HCT116 (cell line): ENCODE data around the gene ANGPTL4. TPM values are rescaled to one million over a fixed set of nuclear protein-coding genes. Genes with fewer than 3 reads are reported as not detected.

Source experiments
- ATAC-seq: fragments of 200-7000 bp; cut with Tn5 transposase; 2 replicates; pipeline ENCODE4 v1.9.1; 2020; ENCODE audit warnings: mild to moderate bottlenecking, moderate library complexity
- BruUV-seq: library from RNA; stranded (reverse); fragments of 400-500 nt; replicated peaks from 2 replicates; lab custom pipeline; 2021; lab: Mats Ljungman, UMichigan
- CTCF ChIA-PET: fragments of 300-600 bp; sonication (Branson Sonifier 250); formaldehyde crosslinking; loops from one replicate; lab custom pipeline; 2021; ENCODE audit warnings: antibody characterized with exemption; lab: Charles Lee
- POLR2A ChIA-PET: fragments of 300-600, 350-600 bp; sonication (Branson Sonifier 250); formaldehyde crosslinking; loops from one replicate; lab custom pipeline; 2021; ENCODE audit warnings: antibody characterized with exemption; lab: Charles Lee
- RAD21 ChIA-PET, 2 experiments: fragments of 300-600 bp; sonication (Branson Sonifier 250); formaldehyde crosslinking; loops; one replicate each; lab custom pipeline; 2023; ENCODE audit warnings: low total read pairs in 2 of 2; ENCODE audit not compliant: uncharacterized antibody in 2 of 2, unreplicated experiment in 2 of 2, low non-redundant PET in 1 of 2; lab: Charles Lee
- DNase-seq: peaks from one replicate; pipeline ENCODE4 v3.0.0-alpha.2; 2010; ENCODE audit warnings: low read depth, low spot score
- H2AFZ ChIP-seq: fragments of 200-600 bp; shearing (Covaris generic), sonication (generic); 2 replicates; pipeline ENCODE4 v1.6.1; 2017; ENCODE audit warnings: low read depth, mixed run types, mixed read lengths, antibody characterized with exemption, low read length; ENCODE audit not compliant: poor library complexity, severe bottlenecking
- H3K27ac ChIP-seq: 2 replicates; pipeline ENCODE4 v1.5.1; 2012; ENCODE audit warnings: low read depth, low read length
- H3K27me3 ChIP-seq: fragments of 200-600 bp; sonication (generic); 2 replicates; pipeline ENCODE4 v1.6.1; 2016; ENCODE audit warnings: mixed run types, low read length, mixed read lengths; ENCODE audit not compliant: insufficient read depth
- H3K36me3 ChIP-seq, 2 experiments: fragments of 200-500 bp in 1 of 2; fragments of 200-600 bp in 1 of 2; sonication (Bioruptor generic) in 1 of 2; sonication (generic) in 1 of 2; 2 replicates each; pipeline versions ENCODE4 v1.5.1 to v1.6.1; 2014 to 2016; ENCODE audit warnings: low read length in 2 of 2, inconsistent platforms in 1 of 2, mixed read lengths in 1 of 2, mixed run types in 1 of 2; ENCODE audit not compliant: insufficient read depth in 2 of 2, control insufficient read depth in 1 of 2
- H3K4me1 ChIP-seq, 2 experiments: fragments of 200-600 bp in 1 of 2; sonication (generic) in 1 of 2; 2 replicates each; pipeline versions ENCODE4 v1.5.1 to v1.6.1; 2012 to 2017; ENCODE audit warnings: low read length in 2 of 2, inconsistent platforms in 1 of 2, mild to moderate bottlenecking in 1 of 2, mixed read lengths in 1 of 2, mixed run types in 1 of 2, moderate library complexity in 1 of 2; ENCODE audit not compliant: insufficient read depth in 2 of 2, control insufficient read depth in 1 of 2
- H3K4me2 ChIP-seq: fragments of 200-600 bp; sonication (generic); 2 replicates; pipeline ENCODE4 v1.6.1; 2017; ENCODE audit warnings: mixed run types, low read length, mixed read lengths
- H3K4me3 ChIP-seq, 2 experiments: fragments of 200-600 bp in 1 of 2; sonication (generic) in 1 of 2; replicated peaks in 1 of 2; 2 replicates each; pipeline ENCODE4 v1.5.1; 2011 to 2016; ENCODE audit warnings: low read length in 2 of 2, control low read depth in 1 of 2, low read depth in 1 of 2, mild to moderate bottlenecking in 1 of 2, mixed read lengths in 1 of 2, mixed run types in 1 of 2
- H3K79me2 ChIP-seq: fragments of 200-600 bp; sonication (generic); 2 replicates; pipeline ENCODE4 v1.6.1; 2017; ENCODE audit warnings: mild to moderate bottlenecking, mixed run types, low read length, moderate library complexity, mixed read lengths; ENCODE audit not compliant: insufficient read depth
- H3K9ac ChIP-seq: fragments of 200-600 bp; sonication (generic); 2 replicates; pipeline ENCODE4 v1.6.1; 2016; ENCODE audit warnings: low read length, mixed read lengths
- H3K9me2 ChIP-seq: fragments of 200-600 bp; sonication (generic), shearing (Covaris generic); 2 replicates; pipeline ENCODE4 v1.6.1; 2017; ENCODE audit warnings: mixed run types, mild to moderate bottlenecking, moderate library complexity; ENCODE audit not compliant: insufficient read depth
- H3K9me3 ChIP-seq, 2 experiments: fragments of 200-500 bp in 1 of 2; fragments of 200-600 bp in 1 of 2; sonication (Bioruptor generic) in 1 of 2; sonication (generic) in 1 of 2; 2 replicates each; pipeline ENCODE4 v1.6.1; 2014 to 2017; ENCODE audit warnings: low read length in 2 of 2, mixed read lengths in 2 of 2, inconsistent platforms in 1 of 2, low read depth in 1 of 2, mild to moderate bottlenecking in 1 of 2, mixed run types in 1 of 2, moderate library complexity in 1 of 2; ENCODE audit not compliant: control insufficient read depth in 1 of 2, insufficient read depth in 1 of 2
- H4K20me1 ChIP-seq: fragments of 200-600 bp; sonication (generic), shearing (Covaris generic); 2 replicates; pipeline ENCODE4 v1.6.1; 2017; ENCODE audit warnings: mixed run types, mild to moderate bottlenecking, moderate library complexity; ENCODE audit not compliant: insufficient read depth
- ATF3 ChIP-seq: IDR thresholded peaks from 2 replicates; pipeline ENCODE4 v1.6.1; 2012
- CBX3 ChIP-seq: IDR thresholded peaks from 2 replicates; pipeline ENCODE4 v1.6.1; 2012; ENCODE audit warnings: low read depth
- CTCF ChIP-seq, 3 experiments: fragments of 200-600 bp in 1 of 3; sonication (generic) in 1 of 3; IDR thresholded peaks in 2 of 3; conservative IDR thresholded peaks in 1 of 3; 2 replicates each; pipeline ENCODE4 v1.5.1; 2012 to 2017; ENCODE audit warnings: low read depth in 2 of 3, low read length in 2 of 3, antibody characterized with exemption in 1 of 3, borderline replicate concordance in 1 of 3, control low read depth in 1 of 3, mild to moderate bottlenecking in 1 of 3, mixed read lengths in 1 of 3, mixed run types in 1 of 3, moderate library complexity in 1 of 3; ENCODE audit not compliant: insufficient read depth in 1 of 3
- EGR1 ChIP-seq: IDR thresholded peaks from 2 replicates; pipeline ENCODE4 v1.6.1; 2012; ENCODE audit warnings: low read depth
- ELF1 ChIP-seq: IDR thresholded peaks from 2 replicates; pipeline ENCODE4 v1.6.1; 2012; ENCODE audit warnings: low read depth, borderline replicate concordance
- EZH2phosphoT487 ChIP-seq: fragments of 200-600 bp; IDR thresholded peaks from 2 replicates; pipeline ENCODE4 v1.6.1; 2018; ENCODE audit warnings: antibody characterized with exemption, borderline replicate concordance
- FOSL1 ChIP-seq: IDR thresholded peaks from 2 replicates; pipeline ENCODE4 v1.6.1; 2012; ENCODE audit warnings: low read depth
- POLR2AphosphoS5 ChIP-seq: IDR thresholded peaks from 2 replicates; pipeline ENCODE4 v1.6.1; 2011; ENCODE audit warnings: mild to moderate bottlenecking, low read depth, low read length, moderate library complexity
- REST ChIP-seq: IDR thresholded peaks from 2 replicates; pipeline ENCODE4 v1.6.1; 2012; ENCODE audit warnings: low read depth
- ZFX ChIP-seq: fragments of 450-650 bp; IDR thresholded peaks from 2 replicates; pipeline ENCODE4 v1.6.1; 2017
- intact Hi-C: fragments of 100-400 bp; cut with micrococcal nuclease; formaldehyde crosslinking; loops from 2 replicates; pipeline ENCODE4 v1.10.0; 2022
- total RNA-seq: library from RNA; stranded (reverse); gene quantifications from one replicate; pipeline ENCODE4 v1.2.1, GENCODE V29; 2021; ENCODE audit not compliant: unreplicated experiment

ANGPTL4 gene
- total RNA-seq, 1 experiment from 2014 or later, result 54.8 TPM

GRCh38 chr19:8397746-8398310 lies 33.9 kb downstream of the ANGPTL4 start:
- Histone ChIP-seq H3K27ac (no peak overlapping the region; the same call in 1 of the 2 replicates), H3K9ac (no peak overlapping the region), H3K9me3 (no peaks in the 10 kb centered on the region), H3K36me3 (peaks cover 0 to 4% of the 10 kb centered on the region in 2 experiments; a peak in 3 of 4 replicates), H3K79me2 (peaks cover 57% of the 10 kb centered on the region), H2AFZ (no peak overlapping the region), H3K4me3 (no peak overlapping the region), H3K4me1 (peaks cover 3 to 10% of the 10 kb centered on the region in 2 experiments; a peak in 2 of 4 replicates), H3K9me2 (no peaks in the 10 kb centered on the region), H3K4me2 (no peak overlapping the region), H4K20me1 (no peaks in the 10 kb centered on the region), H3K27me3 (no peaks in the 10 kb centered on the region)
- ATAC-seq (no peak), DNase-seq (no peak)
- BruUV-seq, result no TSS peak
- intact Hi-C loops, result loop anchor here (2.0 kb wide), 1 partner anchor 51 kb away; no protein-coding TSS in a partner anchor
- CTCF ChIA-PET, result interaction anchor here (1.1 kb wide), 1 partner anchor 15 kb away, joined by 3 read pairs; the partner anchor contains the start of gene MARCHF2
- RAD21 ChIA-PET, result no interaction called here
- POLR2A ChIA-PET, result no interaction called here
- no peak for TF ChIP-seq EZH2phosphoT487

- H3K9ac ChIP-seq, result no peak overlapping the region
- POLR2A ChIA-PET, result no interaction called here
- no peak overlapping the region for H3K4me2 ChIP-seq
- CTCF ChIA-PET, result interaction anchor here (1.1 to 1.2 kb wide), 2 partner anchors 15 to 45 kb away, joined by 3 read pairs; partner anchors contain the start of gene MARCHF2
- BruUV-seq, result no TSS peak
- ATAC-seq, result no peak
- H3K79me2 ChIP-seq, result peaks cover 52% of the 10 kb centered on the region
- no peaks in the 10 kb centered on the region for H4K20me1 ChIP-seq
- no peak overlapping the region for H3K27ac ChIP-seq
- intact Hi-C loops, result no loop called here
- H2AFZ ChIP-seq, result no peak overlapping the region
- H3K36me3 ChIP-seq, result peaks cover 0 to 9% of the 10 kb centered on the region in 2 experiments; a peak in 3 of 4 replicates
- H3K27me3 ChIP-seq, result no peaks in the 10 kb centered on the region
- RAD21 ChIA-PET, result no interaction called here
- no peak for TF ChIP-seq REST
- no peak for TF ChIP-seq CTCF (IDR thresholded peaks at IDR 0.05 in 2 of 3, conservative IDR thresholded peaks at IDR 0.05 in 1 of 3; ENCODE audit: borderline replicate concordance in 1 of 3, insufficient read depth in 1 of 3, low read depth in 2 of 3, low read length in 2 of 3)
- TF ChIP-seq FOSL1, result no peak
- no peak for TF ChIP-seq ATF3
- TF ChIP-seq ELF1, result no peak
- TF ChIP-seq EZH2phosphoT487, result no peak
- TF ChIP-seq CBX3, result no peak
- no peak for TF ChIP-seq POLR2AphosphoS5
- TF ChIP-seq EGR1, result no peak
- TF ChIP-seq ZFX, result no peak
- H3K9me3 ChIP-seq, result no peaks in the 10 kb centered on the region
- no peak overlapping the region for H3K4me3 ChIP-seq
- no peaks in the 10 kb centered on the region for H3K9me2 ChIP-seq
- no peak for DNase-seq
- H3K4me1 ChIP-seq, result peaks cover 3 to 10% of the 10 kb centered on the region in 2 experiments; a peak in 2 of 4 replicates
Observed at GRCh38 chr19:8398311-8398771, 34.4 kb downstream of the ANGPTL4 start.
